ENCODE measurements around the gene SEMA3C.

The SEMA3C gene

GRCh38 chr7:80833289-80834268 lies 85.3 kb downstream of the SEMA3C start (continued):
- TF ChIP-seq ZNF501 (tag by site-specific recombination; IDR thresholded peaks at IDR 0.05) (0 out of 2 replicates have a peak, but pooled peaks have one; percentile 40), ZNF785 (tag by site-specific recombination; IDR thresholded peaks at IDR 0.05) (no peak), ZBTB11 (tag by site-specific recombination; conservative IDR thresholded peaks at IDR 0.05; ENCODE audit: low read depth) (no peak), ZNF354C (tag by site-specific recombination; IDR thresholded peaks at IDR 0.05; ENCODE audit: borderline replicate concordance, low read depth) (no peak), ZSCAN4 (tag by site-specific recombination; IDR thresholded peaks at IDR 0.05) (no peak), ZNF530 (tag by site-specific recombination; IDR thresholded peaks at IDR 0.05; ENCODE audit: low read depth) (no peak), SP7 (tag by site-specific recombination; IDR thresholded peaks at IDR 0.05) (peak; percentile 90), ATF2 (tag by site-specific recombination; IDR thresholded peaks at IDR 0.05; ENCODE audit: low read depth) (peak; percentile 99), ZNF423 (tag by site-specific recombination; IDR thresholded peaks at IDR 0.05) (no peak), ZNF335 (tag by site-specific recombination; conservative IDR thresholded peaks at IDR 0.05) (0 out of 2 replicates have a peak, but pooled peaks have one; percentile 17), AEBP2 (tag by site-specific recombination; IDR thresholded peaks at IDR 0.05; ENCODE audit: borderline replicate concordance) (no peak), ZNF610 (tag by site-specific recombination; IDR thresholded peaks at IDR 0.05; ENCODE audit: borderline replicate concordance) (no peak)

GRCh38 chr7:80832006-80832405 lies 86.8 kb downstream of the SEMA3C start:
- ChIA-PET CTCF (no interaction called here), POLR2A (no interaction called here)
- Histone ChIP-seq H3K4me3 (ENCODE audit: low read depth, low read length) (no peak overlapping the region), H3K27ac (ENCODE audit: extremely low read depth, low read depth, low read length) (0 out of 2 replicates have a peak overlapping the region, but pooled peaks have one; percentile 5), H3K4me1 (ENCODE audit: control insufficient read depth, insufficient read depth, low read length) (peaks cover 49% of the 10 kb centered on the region), H3K9me3 (ENCODE audit: control insufficient read depth, insufficient read depth, low read depth, low read length) (no peaks in the 10 kb centered on the region), H3K36me3 (ENCODE audit: control insufficient read depth in 2 of 2, insufficient read depth in 1 of 2, low read length in 2 of 2) (no peaks in the 10 kb centered on the region)
- TF ChIP-seq ZNF341 (tag by site-specific recombination; IDR thresholded peaks at IDR 0.05; ENCODE audit: low read depth) = no peak
- peak; percentile 42; the same call in 1 of the 2 replicates for TF ChIP-seq SCRT2 (tag by site-specific recombination; IDR thresholded peaks at IDR 0.05)
